Osteoblast (primary cell): Measurements from ENCODE around the gene ITGA2B. TPM values are rescaled to one million over a fixed set of nuclear protein-coding genes. Genes with fewer than 3 reads are reported as not detected.

Experiments
- DNase-seq: peaks from one replicate; pipeline ENCODE4 v3.0.0; 2011; ENCODE audit warnings: low spot score, mixed read lengths; ENCODE audit not compliant: insufficient read length; ENCODE audit errors: missing footprints
- H2AFZ ChIP-seq: 2 replicates; pipeline ENCODE4 v1.6.0; 2011; ENCODE audit warnings: mild to moderate bottlenecking, low read length
- H3K27ac ChIP-seq: 2 replicates; pipeline ENCODE4 v1.5.1; 2011; ENCODE audit warnings: mild to moderate bottlenecking, low read depth, low read length, moderate library complexity
- H3K27me3 ChIP-seq: 2 replicates; pipeline ENCODE4 v1.6.0; 2012; ENCODE audit warnings: mild to moderate bottlenecking, control low read depth, inconsistent platforms, low read length, moderate library complexity; ENCODE audit not compliant: insufficient read depth
- H3K36me3 ChIP-seq: 2 replicates; pipeline ENCODE4 v1.5.1; 2011; ENCODE audit warnings: mild to moderate bottlenecking, low read length, control low read depth, moderate library complexity; ENCODE audit not compliant: insufficient read depth
- H3K4me1 ChIP-seq: 2 replicates; pipeline ENCODE4 v1.5.1; 2011; ENCODE audit warnings: mild to moderate bottlenecking, low read length, control low read depth, moderate library complexity; ENCODE audit not compliant: insufficient read depth
- H3K4me2 ChIP-seq: 2 replicates; pipeline ENCODE4 v1.6.0; 2011; ENCODE audit warnings: mild to moderate bottlenecking, low read length; ENCODE audit not compliant: insufficient read depth
- H3K4me3 ChIP-seq: fragments of 200-600 bp; sonication (generic); 3 replicates; pipeline ENCODE4 v1.5.1; 2012; ENCODE audit warnings: mild to moderate bottlenecking, low read length, inconsistent platforms; ENCODE audit not compliant: insufficient read depth
- H3K79me2 ChIP-seq: 2 replicates; pipeline ENCODE4 v1.6.0; 2012; ENCODE audit warnings: mild to moderate bottlenecking, low read length, control low read depth, inconsistent platforms; ENCODE audit not compliant: insufficient read depth
- H3K9me3 ChIP-seq: 2 replicates; pipeline ENCODE4 v1.5.1; 2011; ENCODE audit warnings: low read depth, low read length, control low read depth
- H4K20me1 ChIP-seq: 2 replicates; pipeline ENCODE4 v1.6.0; 2012; ENCODE audit warnings: mild to moderate bottlenecking, low read length, control low read depth; ENCODE audit not compliant: insufficient read depth
- total RNA-seq: library from RNA; depleted of rRNA; stranded (reverse); fragments of >200 nt; gene quantifications from 2 replicates; pipeline ENCODE4 v1.2.3, GENCODE V29; 2012
- TF ChIP-seq, protein P1 (sequence below): IDR thresholded peaks from 2 replicates; pipeline ENCODE4 v1.5.1; 2011; ENCODE audit warnings: mild to moderate bottlenecking, low read depth, low read length, moderate library complexity; ENCODE audit errors: extremely low read depth

ITGA2B gene
- total RNA-seq, 1 donor: not detected

DNA sequence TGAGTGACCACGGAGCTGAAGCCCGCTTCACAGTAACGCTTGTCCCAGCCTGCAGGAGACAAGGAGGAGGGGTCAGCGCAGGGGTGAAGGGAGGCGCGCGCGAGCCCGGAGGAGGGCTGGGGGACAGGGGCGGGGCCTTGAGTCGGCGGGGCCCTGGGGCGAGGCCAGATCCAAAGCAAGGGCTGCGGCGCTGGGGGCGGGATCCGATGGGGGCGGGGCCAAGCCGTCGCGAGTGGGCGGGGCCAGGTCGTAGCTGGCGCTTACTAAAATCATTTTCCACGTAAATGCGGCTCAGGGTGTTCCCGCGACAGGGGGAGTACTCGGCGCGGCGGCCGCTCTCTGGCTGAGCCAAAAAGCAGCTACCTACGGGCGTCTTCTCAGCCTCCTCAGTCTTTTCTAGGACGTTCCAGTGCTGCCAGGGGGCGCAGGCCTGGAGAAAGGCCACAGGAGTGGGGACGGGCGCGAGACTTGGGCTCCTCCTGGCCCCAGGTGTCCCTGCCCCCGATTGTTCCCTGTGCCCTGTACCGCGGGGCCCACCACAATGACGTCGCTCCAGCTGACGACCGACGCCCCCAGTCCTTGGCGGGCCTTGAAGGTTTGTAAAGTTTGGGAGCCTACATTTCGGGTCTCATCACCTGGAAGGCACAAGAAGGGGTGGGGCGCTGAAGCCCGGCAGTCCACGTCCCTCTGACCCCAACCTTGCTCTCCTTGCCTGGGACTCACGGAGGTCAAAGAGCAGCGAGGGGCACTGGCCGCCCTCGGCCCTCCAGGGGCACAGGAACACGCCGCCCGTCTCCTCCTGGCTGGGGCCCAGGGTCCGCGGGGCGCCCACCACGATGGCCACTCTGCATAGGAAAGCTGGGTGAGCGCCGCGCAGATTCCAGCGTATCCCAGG is 3.9 kb downstream of the ITGA2B start:
- H3K36me3 ChIP-seq: no peaks in the 10 kb centered on the region
- TF ChIP-seq, protein P1, sequence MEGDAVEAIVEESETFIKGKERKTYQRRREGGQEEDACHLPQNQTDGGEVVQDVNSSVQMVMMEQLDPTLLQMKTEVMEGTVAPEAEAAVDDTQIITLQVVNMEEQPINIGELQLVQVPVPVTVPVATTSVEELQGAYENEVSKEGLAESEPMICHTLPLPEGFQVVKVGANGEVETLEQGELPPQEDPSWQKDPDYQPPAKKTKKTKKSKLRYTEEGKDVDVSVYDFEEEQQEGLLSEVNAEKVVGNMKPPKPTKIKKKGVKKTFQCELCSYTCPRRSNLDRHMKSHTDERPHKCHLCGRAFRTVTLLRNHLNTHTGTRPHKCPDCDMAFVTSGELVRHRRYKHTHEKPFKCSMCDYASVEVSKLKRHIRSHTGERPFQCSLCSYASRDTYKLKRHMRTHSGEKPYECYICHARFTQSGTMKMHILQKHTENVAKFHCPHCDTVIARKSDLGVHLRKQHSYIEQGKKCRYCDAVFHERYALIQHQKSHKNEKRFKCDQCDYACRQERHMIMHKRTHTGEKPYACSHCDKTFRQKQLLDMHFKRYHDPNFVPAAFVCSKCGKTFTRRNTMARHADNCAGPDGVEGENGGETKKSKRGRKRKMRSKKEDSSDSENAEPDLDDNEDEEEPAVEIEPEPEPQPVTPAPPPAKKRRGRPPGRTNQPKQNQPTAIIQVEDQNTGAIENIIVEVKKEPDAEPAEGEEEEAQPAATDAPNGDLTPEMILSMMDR: no peak

DNA sequence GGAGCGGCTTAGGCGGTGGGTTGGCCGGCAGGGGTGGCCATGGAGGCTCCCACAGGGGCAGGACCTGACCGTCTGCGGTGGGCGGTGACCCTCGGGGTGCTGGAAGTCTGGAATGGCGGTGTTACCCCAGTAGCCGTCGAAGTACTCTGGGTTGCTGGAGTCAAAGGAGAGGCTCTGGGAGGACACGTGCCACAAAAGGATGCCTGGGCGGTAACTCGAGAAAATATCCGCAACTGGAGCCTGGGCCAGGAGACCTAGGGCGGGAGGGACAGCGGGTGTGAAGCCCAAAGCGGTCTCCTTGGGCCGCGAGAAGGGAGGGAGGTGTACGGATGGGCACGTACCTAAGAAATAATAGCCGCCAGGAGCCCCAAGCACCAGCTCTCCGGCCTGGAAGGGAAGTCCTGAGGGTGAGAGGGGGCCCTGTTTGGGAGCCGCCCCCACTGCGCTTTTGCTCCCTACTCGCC is 4.6 kb downstream of the ITGA2B start:
- Histone ChIP-seq H4K20me1 (no peaks in the 10 kb centered on the region), H3K27me3 (peaks cover 35% of the 10 kb centered on the region), H3K4me3 (peak overlapping the region; percentile 69), H3K36me3 (no peaks in the 10 kb centered on the region), H3K9me3 (no peaks in the 10 kb centered on the region), H2AFZ (peak overlapping the region; percentile 26), H3K79me2 (no peaks in the 10 kb centered on the region), H3K4me2 (peak overlapping the region; percentile 83), H3K4me1 (peaks cover 6% of the 10 kb centered on the region), H3K27ac (no peak overlapping the region)
- peak; percentile 79 for DNase-seq
- TF ChIP-seq, protein P1: no peak

More for the DNA sequence above, 3.9 kb downstream of the ITGA2B start:
- DNase-seq: peak; percentile 94
- Histone ChIP-seq H3K79me2 (no peaks in the 10 kb centered on the region), H4K20me1 (no peaks in the 10 kb centered on the region), H3K4me1 (peaks cover 6% of the 10 kb centered on the region), H3K4me2 (peak overlapping the region; percentile 83), H2AFZ (peak overlapping the region; percentile 78), H3K27ac (no peak overlapping the region), H3K27me3 (peaks cover 35% of the 10 kb centered on the region), H3K4me3 (peak overlapping the region; percentile 69), H3K9me3 (no peaks in the 10 kb centered on the region)

DNA sequence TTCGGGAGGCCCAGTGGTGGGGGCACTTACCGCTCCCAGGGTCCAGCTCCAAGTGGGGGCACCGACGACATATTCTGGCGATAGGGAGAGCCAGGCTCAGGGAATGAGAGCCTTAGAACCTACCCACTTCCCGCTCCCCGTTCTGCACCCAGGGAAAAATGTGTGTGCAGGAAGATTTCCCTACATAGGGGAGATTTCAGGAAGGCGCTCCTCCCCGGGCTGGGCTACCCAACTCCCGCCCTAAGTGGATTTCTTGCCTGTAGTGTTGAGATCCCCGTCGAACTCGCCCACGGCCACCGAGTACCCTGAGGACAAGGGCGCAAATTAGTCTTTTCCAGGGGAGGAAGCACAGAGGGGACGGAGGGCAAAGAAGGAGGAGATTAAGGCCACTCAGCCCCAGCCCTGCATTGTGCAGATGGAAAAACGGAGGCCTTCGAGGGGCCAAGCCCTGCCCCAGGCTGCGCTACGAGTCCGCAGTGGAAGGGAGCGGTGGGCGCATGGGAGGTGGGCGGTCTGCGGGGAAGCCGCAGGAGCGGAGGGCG is 5.1 kb downstream of the ITGA2B start:
- Histone ChIP-seq H3K79me2 (no peaks in the 10 kb centered on the region), H3K4me3 (no peak overlapping the region), H3K4me2 (no peak overlapping the region), H3K27ac (no peak overlapping the region), H3K27me3 (peaks cover 35% of the 10 kb centered on the region), H3K4me1 (peaks cover 6% of the 10 kb centered on the region), H3K9me3 (no peaks in the 10 kb centered on the region), H3K36me3 (no peaks in the 10 kb centered on the region), H2AFZ (no peak overlapping the region), H4K20me1 (no peaks in the 10 kb centered on the region)
- DNase-seq: no peak
- TF ChIP-seq, protein P1: no peak

DNA sequence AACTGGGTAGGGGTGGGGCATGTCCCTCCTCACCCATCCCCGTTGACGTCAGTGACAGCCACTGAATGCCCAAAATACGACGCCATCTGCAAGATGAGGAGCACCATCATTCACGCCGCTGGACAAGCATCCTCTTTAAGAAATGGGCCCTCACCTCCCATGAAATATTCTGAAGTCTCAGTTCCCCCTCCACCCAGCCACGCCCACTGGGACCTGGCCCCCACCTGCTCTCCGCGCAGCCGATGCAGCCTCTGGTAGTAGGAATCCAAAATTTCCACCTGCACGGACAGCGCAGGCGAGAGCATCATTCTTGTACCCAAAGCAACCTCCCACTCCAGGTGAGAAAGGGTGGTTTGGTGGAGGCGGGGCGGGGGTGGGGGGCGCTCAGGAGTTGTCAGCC is 5.6 kb downstream of the ITGA2B start:
- Histone ChIP-seq H3K4me3 (no peak overlapping the region), H3K79me2 (no peaks in the 10 kb centered on the region), H3K27me3 (peaks cover 35% of the 10 kb centered on the region), H3K27ac (no peak overlapping the region), H3K4me1 (peaks cover 6% of the 10 kb centered on the region), H4K20me1 (no peaks in the 10 kb centered on the region), H2AFZ (no peak overlapping the region), H3K9me3 (no peaks in the 10 kb centered on the region), H3K4me2 (no peak overlapping the region), H3K36me3 (no peaks in the 10 kb centered on the region)
- TF ChIP-seq, protein P1: no peak
- DNase-seq: no peak
